ENCODE results near the gene VGF. TPM values are rescaled to one million over a fixed set of nuclear protein-coding genes. Genes with fewer than 3 reads are reported as not detected.
"Not testable (repeated sequence)": the region's sequence is repeated elsewhere in the genome, so short reads cannot be mapped to it uniquely, and the experiment has no call there.

The VGF gene
- total RNA-seq, 1 donor from 2014 or later, result 0.21 TPM

- intact Hi-C loops (cut with micrococcal nuclease), result no loop called here
- no peaks in the 10 kb centered on the region for H3K9me3 Mint-ChIP-seq
- no peak overlapping the region for H3K4me3 Mint-ChIP-seq
- peaks cover 40% of the 10 kb centered on the region for H3K27me3 Mint-ChIP-seq (ENCODE audit: insufficient read depth)
- DNase-seq (ENCODE audit: low spot score), result no peak
- peaks cover 42% of the 10 kb centered on the region for H3K4me1 Mint-ChIP-seq (ENCODE audit: low read depth)
- H3K36me3 Mint-ChIP-seq (ENCODE audit: low read depth), result peaks cover 2% of the 10 kb centered on the region
- no peak overlapping the region for H3K27ac Mint-ChIP-seq
Observed at GRCh38 chr7:101134399-101134980, 30.9 kb downstream of the VGF start.

DNA sequence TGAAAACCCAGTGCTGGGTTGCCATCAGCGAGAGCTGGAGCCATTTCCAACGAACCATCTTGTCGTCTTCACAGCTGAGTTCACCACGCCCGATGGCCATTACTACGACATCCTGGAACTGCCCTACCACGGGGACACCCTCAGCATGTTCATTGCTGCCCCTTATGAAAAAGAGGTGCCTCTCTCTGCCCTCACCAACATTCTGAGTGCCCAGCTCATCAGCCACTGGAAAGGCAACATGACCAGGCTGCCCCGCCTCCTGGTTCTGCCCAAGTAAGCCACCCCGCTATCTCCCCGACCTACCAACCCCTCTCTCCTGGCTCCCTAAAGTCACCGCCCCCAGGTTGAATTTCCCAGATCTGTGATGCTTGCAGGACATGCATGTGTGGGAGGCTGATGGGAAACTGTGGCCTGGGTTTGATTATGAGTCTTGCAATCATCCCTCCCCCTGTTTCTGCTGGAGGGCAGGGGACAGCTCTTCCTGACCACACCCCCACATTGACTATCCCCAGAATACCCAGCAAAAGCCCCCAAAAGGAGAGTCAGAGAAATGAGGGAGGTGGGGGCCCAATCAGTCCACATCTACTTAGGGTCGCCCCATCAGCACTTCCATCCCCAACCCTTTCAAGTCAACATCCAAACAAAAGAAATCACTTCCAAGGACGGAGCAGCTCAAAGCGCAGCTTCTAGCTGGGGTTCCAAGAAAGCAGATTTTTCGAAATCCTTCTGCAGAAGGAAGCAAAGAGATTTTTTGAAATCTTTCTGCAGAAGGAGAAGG is 31.6 kb downstream of the VGF start:
- no peak overlapping the region for H3K27ac Mint-ChIP-seq
- peaks cover 43% of the 10 kb centered on the region for H3K27me3 Mint-ChIP-seq (ENCODE audit: insufficient read depth)
- H3K36me3 Mint-ChIP-seq (ENCODE audit: low read depth), result peaks cover 2% of the 10 kb centered on the region

GRCh38 chr7:101132626-101133600 is 32.5 kb downstream of the VGF start:
- Mint-ChIP-seq H3K4me1 (ENCODE audit: low read depth) (peaks cover 32% of the 10 kb centered on the region), H3K27me3 (ENCODE audit: insufficient read depth) (peaks cover 41% of the 10 kb centered on the region)
- H3K9me3 Mint-ChIP-seq; H3K27ac Mint-ChIP-seq; H3K4me3 Mint-ChIP-seq; DNase-seq (ENCODE audit: low spot score); H3K36me3 Mint-ChIP-seq (ENCODE audit: low read depth); intact Hi-C loops (cut with micrococcal nuclease): not testable (repeated sequence)

More for the DNA sequence above, 31.6 kb downstream of the VGF start:
- no peak for DNase-seq (ENCODE audit: low spot score)
- H3K9me3 Mint-ChIP-seq, result no peaks in the 10 kb centered on the region
- H3K4me3 Mint-ChIP-seq, result no peak overlapping the region
- intact Hi-C loops (cut with micrococcal nuclease), result no loop called here
- H3K4me1 Mint-ChIP-seq (ENCODE audit: low read depth), result peaks cover 40% of the 10 kb centered on the region

- intact Hi-C loops (cut with micrococcal nuclease), result no loop called here
- Mint-ChIP-seq H3K27ac (no peak overlapping the region), H3K27me3 (ENCODE audit: insufficient read depth) (peaks cover 43% of the 10 kb centered on the region)
Observed at GRCh38 chr7:101129603-101130117, 35.7 kb downstream of the VGF start.

GRCh38 chr7:101128040-101128834 is 37.1 kb downstream of the VGF start:
- H3K4me1 Mint-ChIP-seq (ENCODE audit: low read depth), result peaks cover 34% of the 10 kb centered on the region
- no peak overlapping the region for H3K27ac Mint-ChIP-seq
- intact Hi-C loops (cut with micrococcal nuclease), result no loop called here
- H3K36me3 Mint-ChIP-seq (ENCODE audit: low read depth), result peaks cover 2% of the 10 kb centered on the region
- no peak overlapping the region for H3K4me3 Mint-ChIP-seq
- DNase-seq (ENCODE audit: low spot score), result no peak
- peaks cover 47% of the 10 kb centered on the region for H3K27me3 Mint-ChIP-seq (ENCODE audit: insufficient read depth)
- H3K9me3 Mint-ChIP-seq, result no peaks in the 10 kb centered on the region

More at GRCh38 chr7:101129603-101130117, 35.7 kb downstream of the VGF start:
- H3K4me1 Mint-ChIP-seq (ENCODE audit: low read depth), result peaks cover 42% of the 10 kb centered on the region
- H3K4me3 Mint-ChIP-seq, result no peak overlapping the region
- DNase-seq (ENCODE audit: low spot score), result no peak
- H3K9me3 Mint-ChIP-seq, result no peaks in the 10 kb centered on the region
- peaks cover 2% of the 10 kb centered on the region for H3K36me3 Mint-ChIP-seq (ENCODE audit: low read depth)

- Mint-ChIP-seq H3K27ac (no peak overlapping the region), H3K4me3 (peak overlapping the region; percentile 62), H3K36me3 (ENCODE audit: low read depth) (peaks cover 2% of the 10 kb centered on the region), H3K9me3 (no peaks in the 10 kb centered on the region), H3K27me3 (ENCODE audit: insufficient read depth) (peaks cover 50% of the 10 kb centered on the region), H3K4me1 (ENCODE audit: low read depth) (peaks cover 36% of the 10 kb centered on the region)
- intact Hi-C loops (cut with micrococcal nuclease), result no loop called here
- no peak for DNase-seq (ENCODE audit: low spot score)
Observed at GRCh38 chr7:101127460-101128039, 37.8 kb downstream of the VGF start.

GRCh38 chr7:101126651-101127459 is 38.5 kb downstream of the VGF start, which contains the start of gene SERPINE1:
Gene SERPINE1 (plus strand): TSS chr7:101127104. CDS start chr7:101128394, 1,290 bp downstream.
- DNase-seq (ENCODE audit: low spot score), result peak; percentile 47
- peaks cover 49% of the 10 kb centered on the region for H3K27me3 Mint-ChIP-seq (ENCODE audit: insufficient read depth)
- intact Hi-C loops (cut with micrococcal nuclease), result no loop called here
- no peaks in the 10 kb centered on the region for H3K9me3 Mint-ChIP-seq
- H3K27ac Mint-ChIP-seq, result peak within 1 kb of the TSS; percentile 58
- peaks cover 2% of the 10 kb centered on the region for H3K36me3 Mint-ChIP-seq (ENCODE audit: low read depth)
- peak within 1 kb of the TSS; percentile 62 for H3K4me3 Mint-ChIP-seq
- H3K4me1 Mint-ChIP-seq (ENCODE audit: low read depth), result peaks cover 43% of the 10 kb centered on the region

GRCh38 chr7:101125989-101126650 is 39.2 kb downstream of the VGF start:
- DNase-seq (ENCODE audit: low spot score), result no peak
- no peaks in the 10 kb centered on the region for H3K36me3 Mint-ChIP-seq (ENCODE audit: low read depth)
- no peak overlapping the region for H3K4me3 Mint-ChIP-seq
- H3K9me3 Mint-ChIP-seq, result no peaks in the 10 kb centered on the region
- H3K27me3 Mint-ChIP-seq (ENCODE audit: insufficient read depth), result peaks cover 49% of the 10 kb centered on the region
- intact Hi-C loops (cut with micrococcal nuclease), result no loop called here
- peaks cover 44% of the 10 kb centered on the region for H3K4me1 Mint-ChIP-seq (ENCODE audit: low read depth)
- peak overlapping the region; percentile 58 for H3K27ac Mint-ChIP-seq

- H3K27me3 Mint-ChIP-seq (ENCODE audit: insufficient read depth), result peaks cover 47% of the 10 kb centered on the region
- H3K4me3 Mint-ChIP-seq, result peak overlapping the region; percentile 34
- H3K9me3 Mint-ChIP-seq, result no peaks in the 10 kb centered on the region
- peak overlapping the region; percentile 82 for H3K27ac Mint-ChIP-seq
- no peak for DNase-seq (ENCODE audit: low spot score)
- no peaks in the 10 kb centered on the region for H3K36me3 Mint-ChIP-seq (ENCODE audit: low read depth)
- intact Hi-C loops (cut with micrococcal nuclease), result no loop called here
- H3K4me1 Mint-ChIP-seq (ENCODE audit: low read depth), result peaks cover 44% of the 10 kb centered on the region
Observed at GRCh38 chr7:101124376-101125056, 40.9 kb downstream of the VGF start.

DNA sequence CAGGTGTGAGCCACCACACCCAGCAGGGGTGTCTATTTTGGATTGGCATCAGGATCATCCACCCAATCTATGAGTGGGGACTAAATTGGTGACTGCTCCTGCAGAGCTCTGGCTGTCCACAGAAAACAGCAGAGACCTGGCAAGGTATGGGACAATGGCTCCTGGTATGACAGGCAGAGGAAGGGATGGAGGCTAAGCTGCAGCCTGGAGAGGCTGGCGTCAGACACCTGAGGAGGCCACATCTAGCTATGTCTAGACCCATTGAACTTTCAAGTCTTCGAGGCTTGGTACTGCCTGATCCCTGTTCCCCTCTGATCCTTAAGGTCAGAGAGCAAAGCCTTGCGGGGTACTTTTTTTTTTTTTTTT is 41.7 kb downstream of the VGF start:
- intact Hi-C loops (cut with micrococcal nuclease), result loop anchor here (2.0 kb wide), 1 partner anchor 13 kb away; no protein-coding TSS in a partner anchor
- Mint-ChIP-seq H3K27ac (no peak overlapping the region), H3K27me3 (ENCODE audit: insufficient read depth) (peaks cover 43% of the 10 kb centered on the region)

More for the DNA sequence above, 41.7 kb downstream of the VGF start:
- H3K36me3 Mint-ChIP-seq (ENCODE audit: low read depth), result no peaks in the 10 kb centered on the region
- H3K4me3 Mint-ChIP-seq, result no peak overlapping the region
- H3K4me1 Mint-ChIP-seq (ENCODE audit: low read depth), result peaks cover 44% of the 10 kb centered on the region
- DNase-seq (ENCODE audit: low spot score), result no peak
- no peaks in the 10 kb centered on the region for H3K9me3 Mint-ChIP-seq
